HepG2 (cell line): Measurements from ENCODE around the gene CYP17A1. TPM values are rescaled to one million over a fixed set of nuclear protein-coding genes. Genes with fewer than 3 reads are reported as not detected.

Experiments
- MIER2 ChIP-seq: IDR thresholded peaks from 2 replicates; pipeline ENCODE4 v1.6.1; 2016; ENCODE audit warnings: missing biosample characterization, missing genetic modification reagents
- PCBP1 ChIP-seq: fragments of 200-400 bp; formaldehyde crosslinking; IDR thresholded peaks from 2 replicates; pipeline ENCODE4 v1.6.1; 2017; ENCODE audit warnings: mild to moderate bottlenecking, low read depth, low read length, borderline replicate concordance
- STAT5B ChIP-seq: sonication (generic); formaldehyde crosslinking; IDR thresholded peaks from 2 replicates; pipeline ENCODE4 v1.4.0; 2020; ENCODE audit warnings: missing genetic modification reagents
- ZBTB39 ChIP-seq: sonication (generic); formaldehyde crosslinking; IDR thresholded peaks from 2 replicates; pipeline ENCODE4 v1.5.0; 2020; ENCODE audit warnings: missing genetic modification reagents
- ZBTB43 ChIP-seq: sonication (generic); formaldehyde crosslinking; conservative IDR thresholded peaks from 2 replicates; pipeline ENCODE4 v1.4.0; 2020; ENCODE audit warnings: missing genetic modification reagents
- ZEB1 ChIP-seq: IDR thresholded peaks from 2 replicates; pipeline ENCODE4 v1.6.1; 2012; ENCODE audit warnings: mild to moderate bottlenecking, low read depth, inconsistent platforms; ENCODE audit not compliant: insufficient replicate concordance
- ZNF660 ChIP-seq: sonication (generic); formaldehyde crosslinking; IDR thresholded peaks from 2 replicates; pipeline ENCODE4 v1.5.1; 2020; ENCODE audit warnings: mild to moderate bottlenecking, low read depth, missing genetic modification reagents, borderline replicate concordance
- ZNF761 ChIP-seq: sonication (generic); formaldehyde crosslinking; conservative IDR thresholded peaks from 2 replicates; pipeline ENCODE4 v1.4.0; 2020; ENCODE audit warnings: mild to moderate bottlenecking, missing genetic modification reagents
- ZNF790 ChIP-seq: sonication (generic); formaldehyde crosslinking; IDR thresholded peaks from 2 replicates; pipeline ENCODE4 v1.8.0; 2022; ENCODE audit warnings: missing genetic modification reagents, mild to moderate bottlenecking, borderline replicate concordance
- polyA plus RNA-seq, 8 experiments: library from polyadenylated mRNA; depleted of rRNA in 3 of 8; stranded (reverse) in 7 of 8; unstranded in 1 of 8; fragments of >200 nt; fragmentation: Illumina TruSeq in 4 of 8; extraction: Trizol in 4 of 8; gene quantifications; 2 replicates each; pipeline versions ENCODE4 v1.2.1 to v1.2.3, GENCODE V29; 2011 to 2016; ENCODE audit warnings: low read depth in 4 of 8, missing spikeins in 1 of 8, mixed read lengths in 1 of 8; ENCODE audit not compliant: insufficient read depth in 1 of 8
- small RNA-seq, 3 experiments: library from RNA; depleted of rRNA; stranded (forward); fragments of <200 nt; gene quantifications; one replicate each; pipeline ENCODE3, GENCODE V24; 2012; ENCODE audit warnings: low read depth in 2 of 3, low replicate concordance in 1 of 3; ENCODE audit not compliant: insufficient read length in 3 of 3, insufficient read depth in 2 of 3
- total RNA-seq, 5 experiments: library from RNA; depleted of rRNA; stranded (reverse); fragments of >200 nt; fragmentation: Illumina TruSeq; extraction: Trizol; gene quantifications; 2 replicates each; pipeline ENCODE4 v1.2.3, GENCODE V29; 2016; ENCODE audit warnings: low read depth in 1 of 5
- TF ChIP-seq, protein P1 (sequence below): sonication (generic); formaldehyde crosslinking; IDR thresholded peaks from 2 replicates; pipeline ENCODE4 v1.9.0; 2021; ENCODE audit warnings: missing genetic modification reagents, borderline replicate concordance

CYP17A1 gene
- total and polyA plus RNA-seq, 2 of the 13 experiments (the other 11 are each of a cell fraction or from before 2014, with no cell fraction given), result 0.13 to 1.1 TPM

DNA sequence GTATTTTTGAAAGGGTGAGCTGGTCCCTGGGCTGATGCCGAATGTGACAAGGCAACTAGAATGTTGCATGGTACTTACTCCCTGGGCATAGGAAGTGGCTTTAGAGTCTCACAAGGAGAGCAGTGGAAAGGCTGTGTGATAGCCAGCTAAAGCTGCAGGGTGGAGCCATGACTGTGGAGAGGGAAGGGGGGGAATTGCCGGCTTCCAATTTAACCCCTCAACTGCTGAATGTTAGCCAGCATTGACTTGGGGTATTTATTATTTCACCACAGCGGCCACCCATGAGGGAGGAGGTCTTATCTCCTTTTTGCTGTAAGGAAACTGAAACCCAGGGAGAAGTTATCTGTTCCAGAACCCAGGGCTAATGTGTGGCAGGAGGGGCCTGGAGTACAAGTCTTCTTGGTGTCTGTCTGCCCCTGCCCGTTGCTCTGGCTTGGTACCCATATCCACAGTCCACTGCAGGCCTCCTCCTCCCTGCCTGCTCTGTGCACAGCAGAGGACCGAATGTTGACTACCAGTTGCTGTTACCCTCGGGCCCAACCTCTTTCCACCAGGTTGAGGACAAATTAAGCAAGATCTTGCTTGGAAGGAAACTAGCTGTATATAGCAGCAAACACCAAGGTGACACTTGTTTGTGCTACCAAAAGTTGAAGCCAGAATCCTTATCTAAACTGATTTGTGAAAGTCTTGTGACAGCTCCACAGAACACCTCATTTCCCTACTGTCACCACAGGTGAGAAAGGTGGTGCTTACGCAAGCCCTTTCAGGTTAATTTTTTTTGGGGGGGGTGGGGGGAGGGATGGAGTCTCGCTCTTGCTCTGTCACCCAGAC is 55.9 kb downstream of the CYP17A1 start (continued):
- TF ChIP-seq ZBTB39 (CRISPR knock-in tag) (no peak), ZEB1 (no peak), PCBP1 (no peak), ZBTB43 (CRISPR knock-in tag) (no peak), MIER2 (no peak), ZNF660 (CRISPR knock-in tag) (no peak), ZNF790 (CRISPR knock-in tag) (no peak), ZNF761 (CRISPR knock-in tag) (no peak), STAT5B (CRISPR knock-in tag) (no peak)
- TF ChIP-seq, protein P1, sequence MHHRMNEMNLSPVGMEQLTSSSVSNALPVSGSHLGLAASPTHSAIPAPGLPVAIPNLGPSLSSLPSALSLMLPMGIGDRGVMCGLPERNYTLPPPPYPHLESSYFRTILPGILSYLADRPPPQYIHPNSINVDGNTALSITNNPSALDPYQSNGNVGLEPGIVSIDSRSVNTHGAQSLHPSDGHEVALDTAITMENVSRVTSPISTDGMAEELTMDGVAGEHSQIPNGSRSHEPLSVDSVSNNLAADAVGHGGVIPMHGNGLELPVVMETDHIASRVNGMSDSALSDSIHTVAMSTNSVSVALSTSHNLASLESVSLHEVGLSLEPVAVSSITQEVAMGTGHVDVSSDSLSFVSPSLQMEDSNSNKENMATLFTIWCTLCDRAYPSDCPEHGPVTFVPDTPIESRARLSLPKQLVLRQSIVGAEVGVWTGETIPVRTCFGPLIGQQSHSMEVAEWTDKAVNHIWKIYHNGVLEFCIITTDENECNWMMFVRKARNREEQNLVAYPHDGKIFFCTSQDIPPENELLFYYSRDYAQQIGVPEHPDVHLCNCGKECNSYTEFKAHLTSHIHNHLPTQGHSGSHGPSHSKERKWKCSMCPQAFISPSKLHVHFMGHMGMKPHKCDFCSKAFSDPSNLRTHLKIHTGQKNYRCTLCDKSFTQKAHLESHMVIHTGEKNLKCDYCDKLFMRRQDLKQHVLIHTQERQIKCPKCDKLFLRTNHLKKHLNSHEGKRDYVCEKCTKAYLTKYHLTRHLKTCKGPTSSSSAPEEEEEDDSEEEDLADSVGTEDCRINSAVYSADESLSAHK (CRISPR knock-in tag), result no peak

Small RNA genes lying within 50 kb of the gene (small RNA-seq; reads per million reads assigned to genes)
- gene AS3MT, result 0 reads per million in 3 experiments
- gene RF00026, result 0 reads per million in 3 experiments
- 0 reads per million in 3 experiments for gene RNU6-1231P

Other genes with a start within 250 kb of the CYP17A1 start
- 38.9 and 39.8 TPM in 2 replicates for gene TRIM8, start 192.9 kb downstream of the CYP17A1 start, total RNA-seq (2016; rRNA removed; fragmentation: Illumina TruSeq; extraction: Trizol)
- 66.5 and 84.1 TPM in 2 replicates for gene TRIM8, start 192.9 kb downstream of the CYP17A1 start, polyA plus RNA-seq (2011; rRNA removed)
- gene ARL3, start 123.0 kb downstream of the CYP17A1 start, total RNA-seq (2016; rRNA removed; fragmentation: Illumina TruSeq; extraction: Trizol), result 6.6 and 10.0 TPM in 2 replicates
- 3.9 and 5.2 TPM in 2 replicates for gene ARL3, start 123.0 kb downstream of the CYP17A1 start, polyA plus RNA-seq (2011; rRNA removed)
- 20.6 and 21.1 TPM in 2 replicates for gene SFXN2, start 122.8 kb downstream of the CYP17A1 start, total RNA-seq (2016; rRNA removed; fragmentation: Illumina TruSeq; extraction: Trizol)
- gene SFXN2, start 122.8 kb downstream of the CYP17A1 start, polyA plus RNA-seq (2011; rRNA removed), result 12.8 and 13.2 TPM in 2 replicates
- gene WBP1L, start 93.5 kb downstream of the CYP17A1 start, total RNA-seq (2016; rRNA removed; fragmentation: Illumina TruSeq; extraction: Trizol), result 8.3 and 11.6 TPM in 2 replicates
- gene WBP1L, start 93.5 kb downstream of the CYP17A1 start, polyA plus RNA-seq (2011; rRNA removed), result 12.3 and 14.9 TPM in 2 replicates
- gene BORCS7, start 16.8 kb upstream of the CYP17A1 start, total RNA-seq (2016; rRNA removed; fragmentation: Illumina TruSeq; extraction: Trizol), result 23.8 and 28.8 TPM in 2 replicates
- 29.4 and 33.6 TPM in 2 replicates for gene BORCS7, start 16.8 kb upstream of the CYP17A1 start, polyA plus RNA-seq (2011; rRNA removed)
- gene AS3MT, start 32.1 kb upstream of the CYP17A1 start, total RNA-seq (2016; rRNA removed; fragmentation: Illumina TruSeq; extraction: Trizol), result 17.4 and 27.3 TPM in 2 replicates
- gene AS3MT, start 32.1 kb upstream of the CYP17A1 start, polyA plus RNA-seq (2011; rRNA removed), result 8.3 and 8.7 TPM in 2 replicates
- 3.4 and 9.0 TPM in 2 replicates for gene CNNM2, start 80.9 kb upstream of the CYP17A1 start, total RNA-seq (2016; rRNA removed; fragmentation: Illumina TruSeq; extraction: Trizol)
- 7.1 and 9.2 TPM in 2 replicates for gene CNNM2, start 80.9 kb upstream of the CYP17A1 start, polyA plus RNA-seq (2011; rRNA removed)